ENCODE results near the gene DERL2.

Gene DERL2

GRCh38 chr17:5500589-5501391 is 14.8 kb upstream of the DERL2 start:
- DNase-seq, result peak; percentile 68 to 89 (median 87)

DNA sequence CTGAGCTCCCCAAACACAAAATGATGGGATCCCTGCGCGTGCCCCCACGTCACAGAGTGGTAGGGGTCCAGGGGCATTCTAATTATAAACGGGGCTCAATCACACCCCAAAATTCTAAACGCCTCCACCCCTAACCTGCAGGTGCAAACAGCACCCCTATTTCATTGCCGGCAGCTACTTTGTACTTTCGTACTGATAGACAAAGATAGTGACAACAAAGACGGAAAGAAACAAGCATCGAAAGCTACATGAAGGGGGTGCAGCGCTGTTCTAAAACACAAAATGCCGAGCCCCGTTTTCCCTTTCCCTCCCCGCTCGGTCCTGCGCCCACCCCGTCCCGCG is 14.2 kb upstream of the DERL2 start:
- no peak for DNase-seq

- DNase-seq, result peak in 1 of 3 experiments; percentile 49
Observed at GRCh38 chr17:5499476-5500231, 13.7 kb upstream of the DERL2 start.

DNA sequence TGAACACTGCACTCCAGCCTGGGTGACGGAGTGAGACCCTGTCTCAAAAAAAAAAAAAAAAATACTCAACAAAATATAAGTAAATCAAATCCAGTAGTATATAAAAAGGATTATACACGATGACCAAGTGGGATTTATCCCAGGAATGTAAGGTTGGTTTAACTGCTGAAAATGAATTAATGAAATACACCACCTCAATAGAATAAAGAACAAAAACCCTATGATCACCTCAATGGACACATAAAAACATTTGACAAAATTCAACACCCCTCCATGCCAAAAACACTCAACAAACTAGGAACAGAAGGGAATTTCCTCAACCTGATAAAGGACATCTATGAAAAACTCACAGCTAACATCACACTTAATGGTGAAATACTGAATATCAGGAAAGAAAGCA is 7.0 kb upstream of the DERL2 start:
- DNase-seq, result no peak

DNA sequence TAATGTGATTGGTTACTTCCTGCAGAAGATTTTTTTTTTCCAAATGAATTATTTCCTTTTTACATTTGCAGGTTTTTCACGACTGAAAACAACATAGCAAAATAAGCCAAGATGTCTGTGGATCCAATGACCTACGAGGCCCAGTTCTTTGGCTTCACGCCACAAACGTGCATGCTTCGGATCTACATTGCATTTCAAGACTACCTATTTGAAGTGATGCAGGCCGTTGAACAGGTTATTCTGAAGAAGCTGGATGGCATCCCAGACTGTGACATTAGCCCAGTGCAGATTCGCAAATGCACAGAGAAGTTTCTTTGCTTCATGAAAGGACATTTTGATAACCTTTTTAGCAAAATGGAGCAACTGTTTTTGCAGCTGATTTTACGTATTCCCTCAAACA is 2.8 kb upstream of the DERL2 start:
- DNase-seq, result no peak

DNA sequence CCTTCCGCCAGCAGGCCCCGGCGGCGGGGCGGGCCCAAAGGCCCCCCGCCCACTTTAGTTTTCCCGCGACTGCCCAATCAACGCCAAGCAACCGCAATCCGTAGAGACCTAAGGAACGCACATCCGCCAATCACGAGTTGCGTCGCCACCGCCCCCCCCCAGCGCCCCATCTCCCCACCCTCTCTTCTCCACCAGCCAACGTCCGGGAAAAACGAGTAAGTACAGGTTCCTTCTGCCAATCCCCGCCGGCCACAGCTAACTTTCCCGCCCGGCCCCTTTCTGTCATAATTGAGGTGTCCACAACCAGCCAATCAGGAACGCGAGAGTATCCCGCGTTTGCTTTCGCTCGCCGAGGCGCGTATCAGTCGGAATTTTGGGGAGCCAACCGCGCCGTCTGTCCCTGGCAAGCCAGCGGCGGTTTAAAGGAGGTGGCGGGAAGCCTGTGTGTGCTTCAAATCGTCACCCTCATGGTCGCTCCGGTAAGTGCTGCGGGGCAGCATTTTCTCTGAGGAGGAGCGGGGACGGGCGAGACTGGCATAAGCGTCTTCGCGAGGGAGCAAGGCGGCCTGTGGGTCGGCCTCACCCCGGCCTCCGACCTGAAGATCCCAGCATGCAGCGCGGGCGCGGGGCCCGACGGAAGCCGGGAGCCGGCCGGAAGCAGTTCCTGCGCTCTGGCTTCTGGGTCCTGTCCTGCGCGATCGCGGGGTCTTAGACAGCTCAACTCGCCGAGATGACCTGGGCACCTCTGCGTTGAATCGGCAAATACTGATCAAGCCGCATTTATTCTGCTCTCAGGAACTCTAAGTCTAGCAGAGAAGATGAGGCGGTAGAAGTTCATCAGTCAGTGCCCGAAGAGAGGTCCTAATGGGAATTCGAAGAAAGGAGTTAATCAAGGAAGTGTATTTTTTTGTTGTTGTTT is 487 bp upstream of the DERL2 start, which contains the start of gene MIS12:
TSS of gene MIS12 (plus strand) at position 361 of the 919 bp plus-strand sequence. CDS start 2,297 bp downstream, outside the sequence.
- DNase-seq, result peak; percentile 93 to 98 (median 94)

GRCh38 chr17:5481451-5481850 is 4.5 kb downstream of the DERL2 start:
- no peak for DNase-seq

DNA sequence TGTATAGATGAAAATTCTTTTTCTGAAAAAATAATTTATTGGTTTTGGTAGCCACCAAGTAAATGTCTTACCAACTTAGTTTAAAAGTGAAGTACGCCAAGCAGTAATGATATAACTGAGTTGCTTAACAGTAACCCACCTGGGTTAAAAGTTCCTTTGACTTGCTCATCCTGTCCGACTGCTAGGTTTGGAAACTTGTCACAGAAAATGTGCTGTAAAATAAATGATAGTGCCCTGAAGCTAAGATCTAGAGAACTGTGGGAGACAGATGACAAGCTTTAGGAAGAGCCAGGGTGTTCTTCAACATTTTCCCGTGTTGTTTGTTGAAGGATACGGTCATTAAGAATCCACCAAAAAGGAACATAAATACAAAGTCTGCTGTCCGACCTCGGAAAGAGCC is 5.0 kb downstream of the DERL2 start:
- DNase-seq, result no peak

DNA sequence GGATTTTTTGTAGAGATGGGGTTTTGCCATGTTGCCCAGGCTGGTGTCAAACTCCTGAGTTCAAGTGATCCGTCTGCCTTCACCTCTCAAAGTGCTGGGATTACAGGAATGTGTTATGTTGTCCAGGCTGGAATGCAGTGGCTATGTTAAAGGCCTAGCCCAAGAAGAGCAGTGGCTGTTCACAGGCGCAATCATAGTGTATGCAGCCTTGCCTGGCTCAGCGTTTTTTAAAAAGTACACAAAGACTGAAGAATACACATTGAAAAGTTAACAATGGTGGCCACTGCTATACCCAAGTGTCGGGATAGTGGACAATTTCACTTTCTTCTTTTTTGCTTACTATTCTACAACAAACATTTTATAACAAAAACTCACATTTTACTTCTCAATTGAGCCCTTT is 7.0 kb downstream of the DERL2 start:
- no peak for DNase-seq

GRCh38 chr17:5473906-5474305 is 12.1 kb downstream of the DERL2 start:
- no peak for DNase-seq

DNA sequence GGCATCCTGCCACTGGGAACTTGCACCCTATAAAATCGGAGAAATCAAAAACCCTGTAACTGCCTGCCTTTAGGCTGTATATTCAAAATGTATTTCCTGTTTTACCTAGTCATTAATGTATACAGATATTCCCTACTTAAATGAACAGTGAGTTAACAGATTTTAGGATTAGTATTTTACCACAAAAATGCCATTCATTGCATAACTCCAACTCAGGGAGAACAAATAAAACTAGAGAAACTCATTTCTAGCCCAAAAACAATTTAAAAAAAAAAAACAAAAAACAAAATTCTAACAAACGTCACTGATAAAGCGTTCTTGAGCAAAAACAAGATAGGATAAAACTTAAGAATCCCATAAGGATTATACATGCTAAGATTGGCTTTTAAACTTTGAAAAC is 13.5 kb downstream of the DERL2 start:
- DNase-seq, result no peak

- DNase-seq, result peak in 1 of 3 experiments; percentile 16
Observed at GRCh38 chr17:5468075-5468473, 17.9 kb downstream of the DERL2 start.

DNA sequence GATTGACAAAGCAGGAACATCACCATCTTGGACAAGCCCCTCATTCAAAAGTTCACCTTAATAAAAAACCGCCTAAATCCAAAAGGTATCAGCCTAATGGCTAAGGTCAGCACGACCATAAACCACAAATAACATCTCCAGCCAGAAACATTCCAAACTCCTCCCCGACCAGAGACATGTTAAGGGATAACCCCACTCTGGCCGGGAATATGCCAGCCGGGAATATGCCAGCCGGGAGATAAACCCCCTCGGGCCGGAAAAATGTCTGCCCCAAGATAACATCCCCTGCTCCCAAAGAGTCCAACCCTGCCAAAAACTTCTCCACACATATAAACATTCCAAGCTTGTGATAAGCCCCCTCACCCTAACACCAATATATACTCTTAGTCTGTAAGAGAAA is 18.6 kb downstream of the DERL2 start:
- no peak for DNase-seq

GRCh38 chr17:5466295-5466694 is 19.7 kb downstream of the DERL2 start:
- no peak for DNase-seq

GRCh38 chr17:5464717-5465507 is 21.1 kb downstream of the DERL2 start:
- DNase-seq, result no peak

GRCh38 chr17:5446786-5447185 is 39.2 kb downstream of the DERL2 start:
- DNase-seq, result no peak

GRCh38 chr17:5444209-5444608 is 41.8 kb downstream of the DERL2 start:
- no peak for DNase-seq

DNA sequence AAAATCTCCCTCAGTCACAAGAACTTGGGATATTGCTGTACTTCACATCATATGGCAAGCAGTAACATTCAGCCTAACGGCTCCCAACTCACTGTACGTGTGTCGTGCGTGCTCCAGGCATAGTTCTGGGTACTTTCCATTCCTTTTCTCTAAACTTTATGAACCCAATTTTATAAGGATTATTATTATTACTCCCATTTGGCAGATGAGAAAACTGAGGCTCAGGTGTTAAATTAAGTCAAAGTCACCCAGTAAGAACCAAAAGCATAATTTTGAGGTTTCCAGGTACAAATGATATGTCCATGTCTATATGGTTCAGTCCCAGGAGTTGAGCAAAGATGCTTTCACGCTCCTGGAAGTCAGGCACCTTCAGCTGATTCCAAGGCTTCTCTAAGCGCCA is 42.2 kb downstream of the DERL2 start:
- no peak for DNase-seq

- no peak for DNase-seq
Observed at GRCh38 chr17:5439446-5439764, 46.6 kb downstream of the DERL2 start.

DNA sequence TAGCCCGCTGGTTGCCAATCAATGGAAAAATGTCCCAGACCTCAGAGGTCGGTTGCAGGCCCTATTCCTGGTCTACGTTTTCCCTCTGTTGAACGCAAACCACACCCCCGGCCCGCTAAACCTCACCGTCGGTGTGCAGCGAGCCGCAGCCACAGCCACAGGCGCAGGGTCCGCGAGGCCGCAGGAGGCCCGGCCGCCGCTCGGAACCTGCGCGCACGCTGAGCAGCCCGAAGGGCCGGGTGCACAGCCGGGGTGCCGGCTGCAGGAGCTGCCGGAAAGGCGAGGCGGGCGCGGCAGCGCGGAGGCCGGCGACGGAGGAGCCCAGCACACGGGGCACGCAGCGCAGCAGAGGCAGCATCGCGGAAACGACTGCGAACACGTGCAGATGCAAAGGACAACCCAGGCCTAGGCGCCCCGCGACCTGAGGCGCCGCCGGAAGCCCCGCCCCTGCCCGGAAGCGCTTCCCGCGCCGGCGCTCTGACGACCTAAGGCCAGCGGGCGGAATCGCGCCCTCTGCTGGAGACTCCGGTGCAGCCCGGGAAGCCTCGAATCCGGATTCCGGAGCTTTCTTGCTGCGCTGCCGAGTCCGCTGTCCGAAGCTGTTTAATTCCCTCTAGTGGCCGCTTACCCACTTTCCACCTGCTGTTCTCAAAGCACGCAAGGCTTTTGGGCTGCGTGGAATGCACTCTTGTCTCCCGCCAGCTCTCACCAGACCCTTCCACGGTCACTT is 47.1 kb downstream of the DERL2 start, which contains the start of gene C1QBP:
TSS of gene C1QBP (minus strand) at position 440 of the 730 bp plus-strand sequence. CDS start at position 358, 82 bp downstream.
- DNase-seq, result peak; percentile 84 to 89 (median 86)

DNA sequence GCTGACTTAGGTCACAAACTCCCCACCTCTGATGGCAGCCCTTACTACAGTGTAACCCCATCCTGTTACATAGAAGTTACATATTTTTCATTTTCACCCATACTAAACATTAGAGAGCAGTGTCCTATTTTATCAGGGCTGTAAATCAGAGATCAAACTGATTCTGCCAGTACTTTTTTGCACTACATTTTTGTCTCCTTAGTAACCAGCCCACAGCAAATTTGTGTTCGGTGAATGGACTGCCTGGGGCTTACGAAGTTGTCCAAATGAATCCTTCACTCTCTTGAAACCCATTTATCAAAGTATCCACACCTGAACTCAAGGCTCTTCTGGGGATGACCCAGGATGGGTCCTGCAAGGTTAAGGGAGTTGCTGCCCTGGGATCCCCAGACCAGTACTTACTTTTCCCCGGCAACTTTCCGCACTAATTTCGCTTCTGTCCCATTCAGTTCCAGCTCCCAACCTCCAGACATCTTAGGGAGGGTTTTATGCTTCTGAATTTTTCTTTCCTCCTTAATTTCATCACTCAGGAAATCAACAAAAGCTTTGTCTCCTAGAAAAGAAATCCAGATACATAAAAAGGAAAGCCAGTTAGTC is 48.2 kb downstream of the DERL2 start:
- DNase-seq, result no peak

All from NCI-H1417 (cell line).